Endothelial cell of umbilical vein (primary cell): ENCODE data around the gene PHKA2.

ENCODE experiments used
- EZH2 ChIP-seq: IDR thresholded peaks from 2 replicates; pipeline ENCODE4 v1.6.1; 2012; ENCODE audit warnings: borderline replicate concordance, low read depth, mild to moderate bottlenecking, moderate library complexity, low read length, inconsistent platforms; ENCODE audit not compliant: severe bottlenecking
- GATA2 ChIP-seq: IDR thresholded peaks from 2 replicates; pipeline ENCODE4 v1.7.0; 2011; ENCODE audit warnings: low read depth, mild to moderate bottlenecking, moderate library complexity, mixed read lengths, low read length; ENCODE audit not compliant: insufficient read length, insufficient read depth
- MYC ChIP-seq: IDR thresholded peaks from one replicate; pipeline ENCODE4 v1.6.1; 2011; ENCODE audit warnings: mild to moderate bottlenecking, low read depth, low read length
- POLR2A ChIP-seq: IDR thresholded peaks from 2 replicates; pipeline ENCODE4 v1.6.1; 2012; ENCODE audit warnings: low read depth, mild to moderate bottlenecking, control low read depth, low read length
- POLR2AphosphoS5 ChIP-seq: IDR thresholded peaks from 2 replicates; pipeline ENCODE4 v1.6.1; 2012; ENCODE audit warnings: low read depth, mild to moderate bottlenecking, control low read depth, low read length, moderate library complexity; ENCODE audit not compliant: insufficient read depth
- TF ChIP-seq, protein P1 (sequence below), 2 donors: IDR thresholded peaks; 1 replicate in 1 of 2; 2 replicates in 1 of 2; pipeline ENCODE4 v1.5.1; 2011; ENCODE audit warnings: low read length in 2 of 2, mild to moderate bottlenecking in 2 of 2, moderate library complexity in 2 of 2, control low read depth in 1 of 2, inconsistent platforms in 1 of 2, low read depth in 1 of 2; ENCODE audit not compliant: insufficient read depth in 1 of 2; ENCODE audit errors: extremely low read depth in 1 of 2
- TF ChIP-seq, protein P2 (sequence below): IDR thresholded peaks from 2 replicates; pipeline ENCODE4 v1.6.1; 2011; ENCODE audit not compliant: insufficient read depth, insufficient read length

DNA sequence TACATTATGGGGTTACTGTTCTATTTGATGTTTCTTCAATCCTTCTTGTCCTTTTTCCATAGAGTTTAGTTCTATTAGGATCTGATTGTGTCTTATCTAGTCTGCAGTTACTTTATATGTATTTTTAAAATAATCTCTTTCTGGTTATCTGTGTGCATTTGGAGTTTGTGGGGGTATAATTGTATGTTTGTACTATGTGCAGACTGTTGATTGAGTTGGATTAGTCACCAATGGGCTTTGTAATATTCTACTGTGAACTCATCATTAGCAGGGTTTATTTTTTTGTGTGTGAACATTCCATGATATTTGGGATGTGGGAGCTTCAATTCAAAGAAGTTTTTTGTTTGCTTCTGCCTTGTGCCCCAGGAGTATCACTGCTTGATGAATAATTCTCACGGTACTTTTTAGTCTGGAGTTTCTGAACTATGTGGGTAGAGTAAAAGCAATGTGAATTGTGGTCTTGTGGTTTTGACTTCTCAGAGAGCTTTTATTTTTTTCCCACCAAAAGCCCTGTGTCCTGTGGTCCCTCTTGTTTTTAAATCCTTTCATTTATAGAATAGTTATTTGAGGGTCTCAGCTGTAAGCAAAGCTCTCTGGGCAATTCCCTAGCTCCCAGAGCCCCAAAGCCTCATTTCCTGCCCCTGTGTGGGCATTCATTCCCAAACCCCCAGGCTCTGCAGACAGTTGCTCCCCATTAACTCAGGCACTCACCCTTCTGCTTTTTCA is 127.8 kb downstream of the PHKA2 start:
- TF ChIP-seq POLR2A = no peak
- TF ChIP-seq POLR2AphosphoS5 = no peak
- no peak for TF ChIP-seq GATA2
- TF ChIP-seq, protein P1, sequence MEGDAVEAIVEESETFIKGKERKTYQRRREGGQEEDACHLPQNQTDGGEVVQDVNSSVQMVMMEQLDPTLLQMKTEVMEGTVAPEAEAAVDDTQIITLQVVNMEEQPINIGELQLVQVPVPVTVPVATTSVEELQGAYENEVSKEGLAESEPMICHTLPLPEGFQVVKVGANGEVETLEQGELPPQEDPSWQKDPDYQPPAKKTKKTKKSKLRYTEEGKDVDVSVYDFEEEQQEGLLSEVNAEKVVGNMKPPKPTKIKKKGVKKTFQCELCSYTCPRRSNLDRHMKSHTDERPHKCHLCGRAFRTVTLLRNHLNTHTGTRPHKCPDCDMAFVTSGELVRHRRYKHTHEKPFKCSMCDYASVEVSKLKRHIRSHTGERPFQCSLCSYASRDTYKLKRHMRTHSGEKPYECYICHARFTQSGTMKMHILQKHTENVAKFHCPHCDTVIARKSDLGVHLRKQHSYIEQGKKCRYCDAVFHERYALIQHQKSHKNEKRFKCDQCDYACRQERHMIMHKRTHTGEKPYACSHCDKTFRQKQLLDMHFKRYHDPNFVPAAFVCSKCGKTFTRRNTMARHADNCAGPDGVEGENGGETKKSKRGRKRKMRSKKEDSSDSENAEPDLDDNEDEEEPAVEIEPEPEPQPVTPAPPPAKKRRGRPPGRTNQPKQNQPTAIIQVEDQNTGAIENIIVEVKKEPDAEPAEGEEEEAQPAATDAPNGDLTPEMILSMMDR (IDR thresholded peaks at IDR 0.05; ENCODE audit: extremely low read depth in 1 of 2, insufficient read depth in 1 of 2, low read depth in 1 of 2, low read length in 2 of 2) = no peak
- TF ChIP-seq, protein P2, sequence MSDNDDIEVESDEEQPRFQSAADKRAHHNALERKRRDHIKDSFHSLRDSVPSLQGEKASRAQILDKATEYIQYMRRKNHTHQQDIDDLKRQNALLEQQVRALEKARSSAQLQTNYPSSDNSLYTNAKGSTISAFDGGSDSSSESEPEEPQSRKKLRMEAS = no peak
- TF ChIP-seq EZH2 = no peak
- no peak for TF ChIP-seq MYC
